Measurements from ENCODE around the gene HSPA14.

DNA sequence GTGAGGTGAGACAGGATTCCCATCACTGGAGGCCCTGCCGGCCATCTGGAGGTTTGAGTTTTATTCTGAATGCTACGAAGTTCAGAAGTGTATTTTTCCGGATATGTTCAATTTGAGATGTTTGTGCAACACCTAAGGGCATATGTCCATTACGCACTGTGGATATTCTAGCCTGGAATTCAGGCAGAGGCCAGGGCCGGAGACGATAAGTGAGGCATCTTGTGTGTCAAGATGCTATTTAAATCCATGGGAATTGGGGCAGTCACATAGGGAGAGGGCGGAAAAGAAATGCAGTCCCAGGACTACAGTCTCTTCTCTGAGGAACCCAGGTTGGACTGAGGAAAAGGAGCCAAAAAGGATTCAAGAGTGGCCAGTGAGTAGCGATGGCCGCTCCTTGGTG lies 38.7 kb downstream of the HSPA14 start:
- TF ChIP-seq CTCF (IDR thresholded peaks at IDR 0.05) = no peak
- no peak for TF ChIP-seq POLR2A (IDR thresholded peaks at IDR 0.05)
- TF ChIP-seq POLR2AphosphoS5 (IDR thresholded peaks at IDR 0.05) = no peak
